Astrocyte (in vitro differentiated cells and primary cell): ENCODE results near the gene VWA2.

Experiments used
- CTCF ChIP-seq: IDR thresholded peaks from 2 replicates; pipeline ENCODE4 v1.5.1; 2011; ENCODE audit warnings: low read depth, mild to moderate bottlenecking, inconsistent platforms, low read length, moderate library complexity; ENCODE audit not compliant: insufficient read depth
- EZH2 ChIP-seq: IDR thresholded peaks from 2 replicates; pipeline ENCODE4 v1.6.1; 2012; ENCODE audit warnings: mild to moderate bottlenecking, low read length, inconsistent platforms; ENCODE audit not compliant: insufficient read depth

- TF ChIP-seq EZH2: no peak
- TF ChIP-seq CTCF: no peak
Observed at GRCh38 chr10:114239994-114240345, 916 bp downstream of the VWA2 start.
